HG03354 (cell line): ENCODE results near the gene NAALADL2.
"Not testable (repeated sequence)": the region's sequence is repeated elsewhere in the genome, so short reads cannot be mapped to it uniquely, and the experiment has no call there.

Experiments
- ATAC-seq: cut with Tn5 transposase; IDR thresholded peaks from one replicate; pipeline ENCODE4 v1.9.1; 2021; ENCODE audit warnings: mild to moderate bottlenecking; ENCODE audit not compliant: unreplicated experiment, poor library complexity, severe bottlenecking

The NAALADL2 gene

GRCh38 chr3:175485436-175485835 lies 626.3 kb downstream of the NAALADL2 start:
- no peak for ATAC-seq

- peak; percentile 44 for ATAC-seq
These were observed 627.1 kb downstream of the NAALADL2 start for GRCh38 chr3:175486255-175486654.

DNA sequence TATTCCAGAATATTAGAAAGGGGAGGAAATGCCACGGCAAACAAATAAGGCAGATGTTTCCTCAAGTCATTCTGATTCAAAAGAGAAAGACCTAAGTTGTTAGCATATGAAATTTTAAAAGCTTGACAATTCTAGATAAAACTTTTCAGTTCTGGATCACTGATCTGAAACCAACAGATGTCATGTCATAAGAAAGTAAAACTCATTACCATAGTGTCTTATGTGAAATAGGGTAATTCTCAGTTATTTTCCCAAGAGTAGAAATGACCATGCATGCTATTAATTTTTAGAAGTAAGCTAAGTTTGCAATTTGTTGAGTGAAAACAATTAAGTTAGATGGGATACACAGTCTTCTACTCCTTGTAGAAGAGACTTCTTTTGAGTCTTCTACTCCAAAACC lies 630.3 kb downstream of the NAALADL2 start:
- ATAC-seq = peak; percentile 67

DNA sequence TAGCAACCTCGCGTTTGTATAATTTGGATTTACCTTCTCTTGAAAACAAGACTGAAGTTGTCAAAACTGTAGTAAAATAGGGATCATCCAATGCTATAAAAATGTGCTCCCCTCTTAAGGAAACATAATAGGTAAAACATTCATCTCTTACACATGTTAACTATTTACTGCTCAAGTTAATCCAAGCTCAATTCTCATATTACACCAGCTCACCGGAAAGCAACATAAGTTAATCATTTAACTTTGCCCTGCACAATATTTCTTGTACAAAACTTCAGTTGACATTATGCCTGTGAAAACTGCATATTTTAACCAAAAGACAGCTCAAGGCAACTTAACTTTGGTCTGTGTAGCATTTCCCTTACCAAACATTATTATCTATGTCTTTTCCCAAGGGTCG lies 634.2 kb downstream of the NAALADL2 start:
- ATAC-seq = no peak

DNA sequence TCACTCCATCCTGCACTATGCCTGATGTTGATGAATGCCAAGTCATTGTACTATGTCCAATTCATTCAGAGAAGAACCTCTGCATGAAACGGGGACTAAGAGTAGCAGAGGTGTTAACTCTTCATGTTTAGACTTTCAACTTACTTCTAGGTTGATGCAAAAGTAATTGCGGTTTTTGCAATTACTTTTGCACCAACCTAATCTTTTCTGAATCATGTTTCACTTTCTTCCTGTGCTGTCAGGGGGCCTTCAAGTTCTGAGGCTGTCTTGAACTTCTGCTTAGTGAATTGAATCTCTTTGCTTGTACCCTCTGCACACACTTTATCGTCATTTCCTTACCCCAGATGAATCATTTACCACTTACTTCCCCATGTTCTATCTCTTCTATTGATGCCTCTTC lies 636.2 kb downstream of the NAALADL2 start:
- ATAC-seq = peak; percentile 95

DNA sequence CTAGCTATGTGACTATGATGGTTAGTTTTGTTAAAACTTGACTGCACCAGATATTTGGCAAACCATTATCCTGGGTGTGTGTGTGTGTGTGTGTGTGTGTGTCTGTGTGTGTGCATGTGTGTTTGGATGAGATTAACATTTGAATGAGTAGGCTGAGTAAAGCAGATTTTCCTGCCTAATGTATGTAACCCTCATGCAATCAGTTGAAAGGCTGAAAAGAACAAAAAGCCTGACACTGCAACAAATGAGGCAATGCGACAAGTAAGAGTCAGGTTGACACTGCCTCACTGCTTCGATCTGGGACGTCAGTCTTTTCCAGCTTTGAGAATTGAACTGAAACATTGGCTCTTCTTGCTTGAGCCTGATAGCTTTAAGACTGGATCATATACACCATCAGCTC lies 643.0 kb downstream of the NAALADL2 start:
- no peak for ATAC-seq

DNA sequence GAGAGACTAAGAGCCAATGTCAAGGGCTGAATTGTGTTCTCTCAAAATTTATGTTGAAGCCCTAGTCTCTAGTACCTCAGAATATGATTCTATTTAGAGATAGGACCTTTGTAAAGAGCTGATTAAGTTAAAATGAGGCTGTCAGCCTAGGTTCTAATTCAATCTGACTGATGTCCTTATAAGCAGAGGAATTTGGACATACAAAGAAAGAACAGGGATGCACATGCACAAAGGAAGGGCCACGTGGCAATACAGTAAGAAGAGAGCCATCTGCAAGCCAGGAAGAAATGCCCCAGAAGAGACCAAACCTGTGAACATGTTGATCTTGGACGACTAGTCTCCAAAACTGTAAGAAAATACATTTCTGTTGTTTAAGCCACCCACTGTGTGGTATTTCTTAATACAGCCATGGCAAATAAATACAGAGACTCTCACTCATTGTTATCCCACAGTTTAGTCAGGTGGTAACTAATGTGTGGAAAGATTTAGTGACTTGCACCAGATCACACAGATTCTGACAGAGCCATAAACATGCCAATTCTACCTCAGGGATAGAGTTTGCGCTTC lies 652.2 kb downstream of the NAALADL2 start:
- no peak for ATAC-seq

DNA sequence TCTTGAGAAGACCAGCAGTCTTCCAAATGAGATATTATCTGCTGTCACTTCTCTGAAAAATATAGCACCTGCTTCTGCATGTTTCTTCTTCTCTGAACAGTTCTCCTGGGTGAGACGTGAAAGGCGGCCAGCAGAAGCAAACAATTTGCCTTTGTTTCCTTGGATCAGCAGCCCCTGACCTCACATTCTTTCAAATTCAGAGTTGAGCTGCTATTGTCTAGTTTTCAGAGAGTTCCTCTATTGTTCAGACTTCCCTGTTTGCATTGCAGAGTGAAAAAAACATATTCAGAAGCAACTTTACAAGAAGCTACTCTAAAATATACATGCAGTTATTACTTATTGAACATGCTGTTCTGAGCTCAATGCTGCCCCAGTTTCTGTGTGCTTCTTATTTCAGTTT lies 653.6 kb downstream of the NAALADL2 start:
- ATAC-seq = no peak

GRCh38 chr3:175518459-175518858 lies 659.3 kb downstream of the NAALADL2 start:
- ATAC-seq = peak; percentile 98

DNA sequence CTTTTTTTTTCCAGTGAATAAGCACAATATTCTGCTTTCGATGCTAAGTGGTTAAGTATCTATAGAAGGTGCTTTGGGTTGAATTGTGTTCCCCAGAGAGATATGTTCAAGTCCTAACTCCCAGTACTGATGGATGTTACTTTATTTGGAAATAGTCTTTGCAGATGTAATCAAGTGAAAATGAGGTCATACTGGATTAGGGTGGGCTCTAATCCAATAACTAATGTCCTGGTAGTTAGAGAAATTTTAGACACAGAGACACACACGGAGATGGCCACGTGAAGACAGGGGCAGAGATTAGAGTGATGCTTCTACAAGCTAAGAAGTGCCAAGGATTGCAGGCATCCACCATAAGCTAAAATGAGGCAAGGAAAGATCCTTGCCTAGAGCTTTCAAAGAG lies 662.3 kb downstream of the NAALADL2 start:
- no peak for ATAC-seq

DNA sequence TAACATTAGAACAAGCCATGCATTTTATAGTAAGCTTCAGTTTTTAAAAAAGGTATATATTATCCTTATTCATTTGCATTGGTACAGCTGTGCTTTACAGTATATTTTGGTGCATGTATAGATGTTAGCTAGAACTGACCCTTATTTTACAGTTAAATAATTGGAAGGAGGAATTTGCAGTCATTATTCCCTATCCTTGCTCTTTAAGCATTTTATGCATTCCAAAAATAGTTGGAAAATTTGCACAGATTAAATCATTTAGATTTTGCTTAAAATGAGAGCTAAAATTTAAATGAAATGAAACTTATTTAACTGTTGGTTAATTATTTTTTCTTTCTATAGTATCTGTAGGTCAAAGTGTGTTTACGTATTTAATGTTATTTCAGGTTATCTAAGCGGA lies 667.1 kb downstream of the NAALADL2 start:
- ATAC-seq = no peak

GRCh38 chr3:175526609-175527280 lies 667.6 kb downstream of the NAALADL2 start:
- ATAC-seq = no peak

DNA sequence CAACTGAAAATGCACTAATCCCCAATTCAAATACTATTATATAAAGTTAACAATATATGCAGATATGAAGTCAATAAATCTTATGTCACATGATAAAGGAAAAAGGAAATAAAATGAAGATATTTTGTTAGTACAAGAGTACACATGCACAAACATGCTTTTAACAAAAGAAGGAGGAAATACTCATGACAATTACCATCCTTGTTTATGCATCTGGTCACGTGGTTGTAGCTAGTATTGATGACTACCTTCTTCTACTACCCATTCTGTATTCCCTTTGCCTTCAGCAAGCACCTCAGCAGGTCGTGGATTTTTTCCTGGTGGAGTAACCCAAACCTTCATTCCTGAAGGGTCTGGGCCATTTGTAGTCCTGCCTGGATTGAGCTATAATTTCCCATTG lies 669.6 kb downstream of the NAALADL2 start:
- not testable (repeated sequence) for ATAC-seq

DNA sequence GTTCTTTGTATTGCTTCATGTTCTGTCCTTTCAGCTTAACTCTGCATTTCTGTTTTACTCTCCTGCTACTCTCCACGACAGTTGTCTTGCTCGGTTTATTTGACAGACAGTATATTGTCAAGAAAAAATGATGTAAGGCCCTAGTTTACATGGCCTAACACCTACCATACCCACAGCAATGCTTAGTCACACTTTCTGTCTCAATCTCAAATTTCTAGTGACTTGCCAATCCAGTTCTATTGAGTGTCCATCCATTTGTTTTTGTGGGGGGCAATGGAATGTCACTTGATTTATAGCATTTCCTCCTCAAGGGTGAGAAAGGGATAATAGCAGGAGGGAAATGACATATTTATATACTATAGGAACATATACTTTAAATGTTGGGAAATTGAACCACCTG lies 676.2 kb downstream of the NAALADL2 start:
- no peak for ATAC-seq

GRCh38 chr3:175546115-175546514 lies 687.0 kb downstream of the NAALADL2 start:
- ATAC-seq = no peak

DNA sequence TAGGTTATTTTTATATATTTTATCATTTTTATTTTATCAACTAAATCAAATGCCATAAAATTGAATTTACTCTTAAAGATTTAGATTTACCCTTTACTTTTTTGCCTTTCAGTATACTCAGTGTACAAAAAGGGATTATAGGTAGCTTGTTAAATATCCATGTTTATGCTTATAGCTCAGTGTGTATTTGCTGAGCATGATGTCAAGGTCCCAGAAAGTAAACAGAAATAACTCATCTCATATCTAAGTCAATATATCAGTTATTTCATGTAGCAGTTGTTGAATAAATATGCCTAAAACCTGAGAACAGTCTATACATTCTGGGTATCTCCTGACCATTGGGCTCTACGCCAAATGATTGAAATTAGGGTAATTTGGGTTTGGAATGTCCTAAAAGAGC lies 693.8 kb downstream of the NAALADL2 start:
- ATAC-seq = no peak

DNA sequence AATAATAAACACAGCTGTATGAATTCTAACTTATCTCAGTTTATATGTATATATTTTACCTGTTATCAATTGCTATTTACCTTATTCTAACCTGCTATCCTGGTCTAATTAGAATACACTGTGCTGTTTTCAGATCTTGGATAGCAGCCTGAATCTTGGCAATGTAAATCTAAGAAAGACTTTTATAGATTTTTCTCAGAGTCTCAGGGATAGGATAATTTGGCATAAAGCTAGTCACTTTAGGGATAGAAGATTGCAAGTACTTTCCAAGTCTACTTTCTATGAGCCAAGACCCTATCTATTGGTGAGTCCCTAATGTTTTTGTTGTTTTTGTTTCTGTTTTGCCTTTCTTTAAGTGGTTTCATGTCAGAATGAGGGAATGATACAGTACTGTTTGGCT lies 695.7 kb downstream of the NAALADL2 start:
- no peak for ATAC-seq

DNA sequence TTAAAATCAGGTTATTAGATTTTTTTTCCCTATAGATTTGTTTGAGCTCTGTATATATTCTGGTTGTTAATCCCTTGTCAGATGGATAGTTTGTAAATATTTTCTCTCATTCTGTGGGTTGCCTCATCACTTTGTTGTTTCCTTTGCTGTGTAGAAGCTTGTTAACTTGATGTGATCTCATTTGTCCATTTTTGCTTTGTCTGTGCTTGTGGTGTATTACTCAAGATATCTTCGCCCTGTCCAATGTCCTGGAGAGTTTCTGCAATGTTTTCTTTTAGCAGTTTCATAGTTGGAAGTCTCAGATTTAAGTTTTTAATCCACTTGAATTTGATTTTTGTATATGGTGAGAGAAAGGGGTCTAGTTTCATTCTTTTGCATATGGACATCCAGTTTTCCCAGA lies 699.1 kb downstream of the NAALADL2 start:
- no peak for ATAC-seq

- ATAC-seq = no peak
These were observed 705.2 kb downstream of the NAALADL2 start for GRCh38 chr3:175564363-175564762.

- ATAC-seq = no peak
These were observed 712.0 kb downstream of the NAALADL2 start for GRCh38 chr3:175571096-175571495.

GRCh38 chr3:175573226-175573625 lies 714.1 kb downstream of the NAALADL2 start:
- no peak for ATAC-seq

DNA sequence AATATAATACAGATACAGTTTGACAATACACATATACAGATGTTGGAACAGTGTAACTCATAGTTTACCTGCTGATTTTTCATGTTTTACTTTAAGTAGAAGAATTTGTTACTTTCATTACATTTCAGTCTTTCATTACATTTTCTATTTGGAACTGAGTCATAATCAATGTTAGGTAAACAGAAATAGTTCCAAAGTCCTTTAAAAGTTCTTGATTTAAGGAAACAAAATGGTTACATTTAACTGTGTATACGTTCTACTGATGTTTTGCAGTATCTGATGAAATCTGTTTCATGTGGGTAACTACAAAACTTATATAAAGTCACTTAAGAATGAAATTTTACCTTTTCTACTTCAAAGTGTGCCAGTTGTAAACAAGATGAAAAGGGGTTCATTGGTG lies 721.2 kb downstream of the NAALADL2 start:
- no peak for ATAC-seq
